Hypothalamus (tissue), 51 donors: ENCODE data around the gene TAOK1.
"Not testable (repeated sequence)": the region's sequence is repeated elsewhere in the genome, so short reads cannot be mapped to it uniquely, and the experiment has no call there.

ENCODE experiments used
- DNase-seq, 51 donors: peaks; one replicate each; lab custom pipeline; 2025; lab: John Stamatoyannopoulos, UW

TAOK1 gene

GRCh38 chr17:29442451-29442850, 52.3 kb downstream of the TAOK1 start:
- no peak for DNase-seq

DNA sequence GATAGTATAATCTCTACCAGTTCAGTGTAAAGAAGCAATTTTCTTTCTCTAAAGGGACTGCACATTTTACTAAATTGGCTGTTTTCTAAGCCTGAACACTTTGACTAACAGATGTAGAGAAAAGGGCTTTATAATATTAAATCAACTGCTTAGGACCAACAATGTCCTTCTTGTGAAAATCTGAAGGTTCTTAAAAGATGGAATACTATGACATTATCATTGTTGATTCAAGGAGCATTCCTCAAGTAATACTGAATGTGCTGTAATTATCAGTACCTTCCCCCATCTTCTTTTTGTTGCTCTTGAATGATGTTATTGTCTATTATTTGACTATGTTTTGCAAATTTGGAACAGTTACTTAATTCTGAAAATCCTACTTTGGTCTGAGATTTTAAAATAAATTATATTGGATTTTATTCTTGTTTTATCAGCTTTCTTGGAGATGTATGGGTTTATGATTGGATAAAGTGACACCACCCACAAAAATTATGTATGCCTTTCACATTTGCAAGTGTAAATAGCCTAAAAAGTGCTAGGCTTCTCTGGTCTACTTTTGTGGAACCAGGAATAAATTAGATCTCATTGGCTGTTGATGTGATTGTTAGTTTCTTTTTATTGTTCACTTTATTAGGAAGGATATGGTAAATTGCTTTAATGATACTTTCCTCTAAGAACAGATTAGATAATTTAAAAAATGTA, 53.0 kb downstream of the TAOK1 start:
- no peak for DNase-seq

DNA sequence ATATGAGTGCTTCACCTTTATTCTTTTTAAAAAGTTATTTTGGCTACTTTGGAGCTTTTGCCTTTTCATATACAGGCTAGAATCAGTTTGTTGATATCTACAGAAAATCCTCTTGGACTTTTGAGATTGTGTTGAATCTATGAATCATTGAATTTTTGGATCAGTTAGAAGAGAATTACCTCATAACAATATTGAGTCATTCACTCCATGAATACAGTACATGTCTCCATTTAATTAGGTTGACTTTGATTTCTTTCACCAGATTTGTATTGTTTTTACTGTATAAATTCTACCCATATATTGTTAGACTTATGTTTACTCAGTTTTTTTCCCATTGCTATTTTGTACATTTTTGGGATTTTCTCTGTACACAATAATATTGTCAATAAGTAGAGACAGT, 54.4 kb downstream of the TAOK1 start:
- no peak for DNase-seq

DNA sequence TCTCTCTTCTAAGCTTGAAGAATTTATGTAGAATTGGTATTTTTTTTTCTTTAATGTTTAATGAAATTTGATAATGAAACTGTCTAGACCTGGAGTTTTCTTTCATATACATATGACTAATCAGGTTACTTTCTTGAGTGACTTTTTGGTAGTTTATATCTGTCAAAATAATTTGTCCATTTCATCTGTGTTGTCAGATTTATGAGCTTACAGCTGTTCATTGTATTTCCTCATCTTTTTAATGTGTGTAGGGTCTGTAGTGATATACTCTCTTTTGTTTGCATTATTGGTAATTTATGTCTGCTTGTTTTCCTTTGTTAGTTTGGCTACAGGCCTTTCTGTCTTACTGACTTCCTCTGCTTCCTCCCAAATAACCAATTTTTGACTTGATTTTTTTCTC, 55.7 kb downstream of the TAOK1 start:
- no peak for DNase-seq

DNA sequence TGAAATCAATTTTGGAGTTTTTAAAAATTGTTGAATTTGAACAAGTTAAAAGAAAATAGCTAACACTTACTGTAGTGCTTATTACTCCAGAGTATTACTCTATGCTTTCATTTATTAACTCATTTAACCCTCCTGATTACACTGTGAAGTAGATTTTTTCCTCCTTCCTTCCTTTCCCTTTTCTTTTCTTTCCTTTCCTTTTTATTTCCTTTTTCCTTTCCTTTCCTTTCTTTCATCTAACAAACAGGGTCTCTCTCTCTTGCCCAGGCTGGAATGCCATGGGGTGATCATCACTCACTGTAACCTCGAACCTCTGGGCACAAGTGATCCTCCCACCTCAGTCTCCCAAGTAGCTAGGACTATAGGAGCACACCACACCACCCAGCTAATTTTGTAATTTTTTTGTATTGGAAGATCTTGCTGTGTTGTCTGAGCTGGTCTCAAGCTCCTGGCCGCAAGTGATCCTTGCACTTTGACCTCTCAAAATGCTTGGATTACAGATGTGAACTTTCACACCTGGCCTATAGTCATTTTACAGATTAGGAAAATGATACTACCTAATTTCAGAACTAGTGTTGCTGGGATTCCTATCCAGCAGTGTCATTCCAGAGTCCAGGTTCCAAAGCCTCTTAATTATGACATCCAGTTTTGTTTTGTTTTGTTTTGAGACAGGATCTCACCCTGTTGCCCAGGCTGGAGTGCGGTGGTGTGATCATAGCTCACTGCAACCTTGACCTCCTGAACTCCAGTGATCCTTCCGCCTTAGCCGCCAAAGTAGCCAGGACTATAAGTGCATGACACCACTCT, 59.9 kb downstream of the TAOK1 start:
- DNase-seq, result no peak

DNA sequence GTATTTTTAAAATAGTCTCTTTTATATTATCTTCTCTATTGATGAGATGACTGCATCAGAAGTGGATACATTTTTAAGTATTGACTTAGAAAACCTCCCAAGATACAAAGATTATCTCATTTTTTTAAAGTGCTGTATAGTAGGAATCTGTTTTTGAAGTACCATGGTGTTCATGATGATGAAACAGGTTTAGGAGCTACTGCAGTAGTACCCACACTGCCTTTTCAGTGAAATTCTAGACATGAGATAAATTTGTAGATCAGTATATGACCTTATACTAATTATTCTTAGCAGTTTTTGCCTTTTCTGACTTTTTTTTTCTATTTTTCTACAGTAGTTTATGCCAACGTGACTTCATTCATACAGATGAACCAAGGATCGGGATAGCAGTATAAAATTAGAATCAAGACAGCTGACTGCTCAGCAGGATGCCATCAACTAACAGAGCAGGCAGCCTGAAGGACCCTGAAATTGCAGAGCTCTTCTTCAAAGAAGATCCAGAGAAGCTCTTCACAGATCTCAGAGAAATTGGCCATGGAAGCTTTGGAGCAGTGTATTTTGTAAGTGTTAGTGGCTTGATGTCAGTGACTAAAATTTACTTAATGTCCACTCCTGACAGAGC, 61.1 kb downstream of the TAOK1 start:
- DNase-seq, result no peak

DNA sequence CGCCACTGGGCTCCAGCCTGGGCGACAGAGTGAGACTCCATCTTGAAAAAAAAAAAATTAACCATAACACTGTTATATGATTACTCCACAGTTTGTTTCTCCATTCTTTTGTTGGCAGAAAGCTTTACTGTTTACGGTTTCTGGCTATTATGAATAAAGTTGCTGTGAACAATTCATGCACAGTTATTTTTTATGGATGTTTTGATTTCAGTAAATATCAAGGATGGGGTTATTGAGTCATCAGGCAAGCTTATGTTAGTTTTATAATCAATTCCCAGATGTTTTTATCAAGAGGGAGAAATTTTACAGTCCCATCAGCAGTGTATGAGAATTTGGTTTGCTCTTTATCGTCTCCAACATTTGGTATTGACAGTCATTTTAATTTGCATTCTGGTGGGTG, 67.9 kb downstream of the TAOK1 start:
- no peak for DNase-seq

DNA sequence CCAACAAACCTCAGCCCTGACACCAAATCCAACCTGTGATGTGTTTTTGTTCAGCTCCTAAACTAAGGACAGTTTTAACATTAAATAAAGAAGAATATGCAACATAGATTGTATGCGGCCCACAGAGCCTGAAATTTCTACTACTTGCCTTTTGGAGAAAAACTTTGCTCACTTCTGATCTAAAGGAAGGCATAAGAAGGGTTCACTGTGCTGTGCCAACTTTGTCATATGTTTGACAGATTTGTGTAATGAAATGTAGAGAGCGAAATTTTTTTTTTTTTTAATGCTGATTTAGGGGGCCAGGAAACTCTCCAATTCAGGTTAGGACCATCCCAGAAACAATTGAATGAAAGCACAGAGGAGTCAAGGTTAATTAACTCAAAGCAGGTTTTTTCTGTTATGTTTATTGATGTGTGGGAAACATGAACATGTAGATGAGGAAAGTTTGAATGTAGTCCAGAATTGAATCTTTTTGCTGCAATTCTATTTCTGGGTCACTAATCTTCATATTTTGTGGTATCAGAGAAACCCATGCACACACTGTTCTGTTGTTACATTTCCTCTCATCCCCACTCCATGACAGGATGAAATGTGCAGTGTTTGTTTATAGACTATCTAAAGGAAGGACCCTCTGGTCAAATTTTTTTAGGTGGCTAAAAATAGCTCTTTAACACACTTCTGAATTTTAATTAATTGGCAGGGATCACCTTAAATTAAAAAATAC, 71.5 kb downstream of the TAOK1 start:
- no peak for DNase-seq

GRCh38 chr17:29469276-29469675, 79.1 kb downstream of the TAOK1 start:
- no peak for DNase-seq

GRCh38 chr17:29473437-29473836, 83.3 kb downstream of the TAOK1 start:
- not testable (repeated sequence) for DNase-seq

GRCh38 chr17:29474297-29474696, 84.1 kb downstream of the TAOK1 start:
- DNase-seq, result no peak

DNA sequence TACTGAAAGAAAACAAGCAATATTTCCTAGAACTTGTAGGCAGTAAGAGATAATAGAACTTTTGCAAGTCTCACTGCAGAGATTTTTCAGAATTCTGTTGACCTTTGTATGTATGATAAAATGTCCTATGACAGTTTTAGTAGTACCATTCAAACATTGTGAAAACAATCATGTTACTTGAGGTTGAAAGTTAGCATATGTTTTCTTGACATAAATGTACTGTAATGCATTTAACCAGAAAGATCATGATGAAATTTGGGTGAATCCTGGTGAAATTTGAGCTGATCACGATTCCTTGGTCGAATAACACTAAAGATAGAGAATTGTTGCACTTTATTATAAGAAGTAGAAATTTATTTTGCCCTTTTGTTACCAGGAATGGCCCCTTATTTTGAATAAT, 85.7 kb downstream of the TAOK1 start:
- no peak for DNase-seq

DNA sequence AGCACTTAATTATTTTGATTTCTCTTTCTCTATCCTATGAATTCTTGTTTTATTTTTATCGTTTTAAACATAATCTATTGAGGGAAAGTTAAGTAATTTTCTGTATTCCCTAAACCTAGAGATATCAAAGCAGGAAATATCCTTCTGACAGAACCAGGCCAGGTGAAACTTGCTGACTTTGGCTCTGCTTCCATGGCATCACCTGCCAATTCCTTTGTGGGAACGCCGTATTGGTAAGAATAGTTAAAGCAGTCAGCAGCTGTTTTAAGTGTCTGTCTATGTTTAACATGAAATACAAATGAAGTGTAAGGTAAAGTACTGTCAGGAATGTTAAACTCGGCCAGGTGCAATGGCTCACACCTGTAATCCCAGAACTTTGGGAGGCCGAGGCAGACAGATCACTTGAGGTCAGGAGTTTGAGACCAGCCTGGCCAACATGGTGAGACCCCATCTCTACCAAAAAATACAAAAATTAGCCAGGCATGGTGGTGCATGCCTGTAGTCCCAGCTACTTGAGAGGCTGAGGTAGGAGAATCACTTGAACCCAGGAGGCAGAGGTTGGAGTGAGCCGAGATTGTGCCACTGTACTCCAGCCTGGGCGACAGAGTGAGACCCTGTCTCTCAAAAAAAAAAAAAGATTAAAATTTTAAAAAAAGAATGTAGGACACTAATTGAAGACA, 90.2 kb downstream of the TAOK1 start:
- DNase-seq, result not testable (repeated sequence)

GRCh38 chr17:29483503-29483902, 93.3 kb downstream of the TAOK1 start:
- DNase-seq, result no peak

DNA sequence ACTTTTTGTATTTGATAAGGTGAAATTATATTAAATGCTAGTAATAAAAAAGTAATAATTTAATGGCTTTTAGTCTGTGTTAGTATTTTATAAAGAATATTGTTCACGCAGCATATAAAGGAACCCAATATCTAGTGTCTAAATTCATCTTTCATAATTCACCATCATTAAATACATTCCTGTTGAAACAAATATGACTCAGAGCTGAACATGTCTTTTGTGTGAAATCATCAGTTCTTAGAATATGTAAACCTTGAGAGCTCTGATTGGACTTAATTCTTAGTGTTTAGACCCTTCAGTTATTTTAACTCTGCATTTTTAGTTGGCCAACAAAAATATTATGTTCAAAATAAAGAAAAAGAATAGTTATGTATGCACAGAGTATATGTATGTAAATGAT, 104.8 kb downstream of the TAOK1 start:
- no peak for DNase-seq

GRCh38 chr17:29504711-29505110, 114.5 kb downstream of the TAOK1 start:
- no peak for DNase-seq

- DNase-seq, result no peak
These were observed 115.7 kb downstream of the TAOK1 start for GRCh38 chr17:29505836-29506235.

DNA sequence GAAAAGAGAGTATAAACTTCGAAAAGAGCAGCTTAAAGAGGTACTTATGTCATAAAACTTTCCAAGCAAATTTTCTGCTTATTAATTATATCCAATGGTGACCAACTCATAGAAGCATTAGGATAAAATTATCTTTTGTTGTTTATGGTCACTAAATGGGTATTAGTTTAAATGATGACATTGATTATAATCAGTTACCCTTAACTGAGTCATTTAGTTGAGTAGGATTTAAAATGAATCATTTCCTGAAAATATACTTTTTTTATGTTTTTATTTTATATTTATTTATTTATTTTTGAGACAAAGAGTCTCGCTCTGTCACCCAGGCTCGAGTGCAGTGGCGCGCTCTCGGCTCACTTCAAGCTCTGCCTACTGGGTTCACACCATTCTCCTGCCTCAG, 120.8 kb downstream of the TAOK1 start:
- DNase-seq, result no peak

- no peak for DNase-seq
These were observed 124.6 kb downstream of the TAOK1 start for GRCh38 chr17:29514792-29515191.

GRCh38 chr17:29518359-29518758, 128.2 kb downstream of the TAOK1 start:
- no peak for DNase-seq

DNA sequence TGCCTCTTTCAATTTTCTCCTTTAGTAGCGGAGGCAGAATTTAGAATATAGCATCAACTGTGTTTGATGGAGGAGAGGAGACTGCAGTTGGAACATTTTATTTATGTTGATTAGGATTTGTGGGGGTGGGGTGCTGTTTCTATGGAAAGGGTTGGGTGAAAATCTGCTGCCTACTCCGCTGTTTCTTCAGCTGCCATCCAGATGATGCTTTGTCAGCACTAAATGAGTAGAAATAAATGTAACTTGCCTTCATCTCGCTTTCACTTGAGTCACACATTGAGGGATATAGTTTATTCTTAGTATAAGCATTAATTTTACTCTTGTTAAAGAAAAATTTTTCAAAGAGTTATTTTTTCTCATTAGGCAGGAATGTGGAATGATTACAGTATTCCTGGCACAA, 134.5 kb downstream of the TAOK1 start:
- no peak for DNase-seq
